Measurements from ENCODE around the gene SF1. TPM values are rescaled to one million over a fixed set of nuclear protein-coding genes. Genes with fewer than 3 reads are reported as not detected.
A peak's percentile ranks its signal among the peaks of the same experiment; 100 is the strongest.

SF1 gene
- total RNA-seq, 1 experiment from 2014 or later = 386 TPM

GRCh38 chr11:64771861-64772260, 6.5 kb downstream of the SF1 start:
- no peak overlapping the region for H3K4me3 ChIP-seq (ENCODE audit: low read depth, low read length)
- Mint-ChIP-seq H3K9me3 (ENCODE audit: unreplicated experiment) (no peaks in the 10 kb centered on the region), H3K4me1 (ENCODE audit: low read depth, unreplicated experiment) (peaks cover 7% of the 10 kb centered on the region), H3K4me3 (ENCODE audit: unreplicated experiment) (no peak overlapping the region), H3K27me3 (ENCODE audit: insufficient read depth, unreplicated experiment) (no peaks in the 10 kb centered on the region), H3K27ac (ENCODE audit: unreplicated experiment) (no peak overlapping the region), H3K36me3 (ENCODE audit: insufficient read depth, unreplicated experiment) (peaks cover 100% of the 10 kb centered on the region)
- intact Hi-C loops (cut with micrococcal nuclease; ENCODE audit: unreplicated experiment) = loop anchor here (10.0 kb wide), 1 partner anchor 343 kb away; the partner anchor contains the start of genes TM7SF2 and ZNHIT2
- BruUV-seq (replicated peaks) = no TSS peak
- TF ChIP-seq, protein P1, sequence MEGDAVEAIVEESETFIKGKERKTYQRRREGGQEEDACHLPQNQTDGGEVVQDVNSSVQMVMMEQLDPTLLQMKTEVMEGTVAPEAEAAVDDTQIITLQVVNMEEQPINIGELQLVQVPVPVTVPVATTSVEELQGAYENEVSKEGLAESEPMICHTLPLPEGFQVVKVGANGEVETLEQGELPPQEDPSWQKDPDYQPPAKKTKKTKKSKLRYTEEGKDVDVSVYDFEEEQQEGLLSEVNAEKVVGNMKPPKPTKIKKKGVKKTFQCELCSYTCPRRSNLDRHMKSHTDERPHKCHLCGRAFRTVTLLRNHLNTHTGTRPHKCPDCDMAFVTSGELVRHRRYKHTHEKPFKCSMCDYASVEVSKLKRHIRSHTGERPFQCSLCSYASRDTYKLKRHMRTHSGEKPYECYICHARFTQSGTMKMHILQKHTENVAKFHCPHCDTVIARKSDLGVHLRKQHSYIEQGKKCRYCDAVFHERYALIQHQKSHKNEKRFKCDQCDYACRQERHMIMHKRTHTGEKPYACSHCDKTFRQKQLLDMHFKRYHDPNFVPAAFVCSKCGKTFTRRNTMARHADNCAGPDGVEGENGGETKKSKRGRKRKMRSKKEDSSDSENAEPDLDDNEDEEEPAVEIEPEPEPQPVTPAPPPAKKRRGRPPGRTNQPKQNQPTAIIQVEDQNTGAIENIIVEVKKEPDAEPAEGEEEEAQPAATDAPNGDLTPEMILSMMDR (IDR thresholded peaks at IDR 0.05; ENCODE audit: insufficient read depth in 1 of 2, low read depth in 1 of 2, low read length in 1 of 2, severe bottlenecking in 1 of 2, unreplicated experiment in 1 of 2) = no peak
- H3K36me3 ChIP-seq (ENCODE audit: control insufficient read depth, insufficient read depth, low read length) = peaks cover 39% of the 10 kb centered on the region
- H3K27me3 ChIP-seq (replicated peaks; ENCODE audit: control insufficient read depth, insufficient read depth, low read length) = no peaks in the 10 kb centered on the region
- POLR2A ChIA-PET = no interaction called here
- H3K4me1 ChIP-seq = peaks cover 8% of the 10 kb centered on the region
- CTCF ChIA-PET = no interaction called here
- DNase-seq = no peak
- H3K9me3 ChIP-seq = no peaks in the 10 kb centered on the region

DNA sequence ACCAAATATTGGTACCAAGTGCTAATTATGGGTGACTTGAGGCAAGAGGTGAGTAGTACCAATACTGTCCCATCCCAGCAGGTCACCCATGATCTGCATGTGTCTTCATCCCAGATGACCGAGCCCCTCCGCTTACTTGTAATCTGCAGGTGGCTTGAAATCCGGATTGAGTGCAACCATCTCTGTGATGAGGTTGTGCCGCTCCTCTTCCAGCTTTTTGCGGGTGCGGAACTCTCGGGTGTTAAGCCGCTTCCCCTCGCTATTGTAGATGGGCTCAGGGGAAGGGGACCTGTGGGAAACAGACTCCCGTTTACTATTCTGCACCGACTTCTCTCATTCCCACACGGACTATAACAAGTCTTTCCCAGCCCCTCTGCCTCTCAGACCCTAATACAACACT, 8.2 kb downstream of the SF1 start:
- POLR2A ChIA-PET = interaction anchor here (0.5 to 1.6 kb wide), 2 partner anchors 9 to 37 kb away, joined by 3 to 13 read pairs; no protein-coding TSS in a partner anchor

DNA sequence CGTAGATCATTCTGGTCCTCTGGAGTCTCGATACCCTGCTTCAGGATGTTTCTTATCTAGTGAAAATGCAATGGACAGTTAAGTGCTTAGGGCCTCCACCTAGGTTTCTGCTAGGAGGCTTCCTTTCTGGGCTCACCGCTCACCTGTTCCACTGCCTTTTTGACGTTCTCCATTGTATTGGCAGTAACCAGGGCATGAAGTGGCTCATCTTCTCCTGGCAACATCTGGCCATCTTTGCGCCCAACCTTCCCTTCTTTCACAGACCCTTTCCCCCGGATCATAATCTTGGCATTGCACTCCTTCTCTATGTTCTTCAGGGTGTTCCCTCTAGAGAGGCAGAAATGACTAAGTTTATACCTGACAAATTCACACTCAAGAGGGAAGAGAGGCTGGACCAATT, 9.1 kb downstream of the SF1 start:
- CTCF ChIA-PET = no interaction called here

More for the DNA sequence above, 8.2 kb downstream of the SF1 start:
- Histone ChIP-seq H3K36me3 (ENCODE audit: control insufficient read depth, insufficient read depth, low read length) (peaks cover 38% of the 10 kb centered on the region), H3K4me3 (ENCODE audit: low read depth, low read length) (no peak overlapping the region), H3K4me1 (no peaks in the 10 kb centered on the region), H3K27me3 (replicated peaks; ENCODE audit: control insufficient read depth, insufficient read depth, low read length) (no peaks in the 10 kb centered on the region), H3K9me3 (no peaks in the 10 kb centered on the region)
- Mint-ChIP-seq H3K4me3 (ENCODE audit: unreplicated experiment) (no peak overlapping the region), H3K9me3 (ENCODE audit: unreplicated experiment) (no peaks in the 10 kb centered on the region), H3K27ac (ENCODE audit: unreplicated experiment) (no peak overlapping the region), H3K27me3 (ENCODE audit: insufficient read depth, unreplicated experiment) (no peaks in the 10 kb centered on the region), H3K4me1 (ENCODE audit: low read depth, unreplicated experiment) (no peaks in the 10 kb centered on the region), H3K36me3 (ENCODE audit: insufficient read depth, unreplicated experiment) (peaks cover 100% of the 10 kb centered on the region)
- TF ChIP-seq, protein P1 (IDR thresholded peaks at IDR 0.05; ENCODE audit: insufficient read depth in 1 of 2, low read depth in 1 of 2, low read length in 1 of 2, severe bottlenecking in 1 of 2, unreplicated experiment in 1 of 2) = no peak
- BruUV-seq (replicated peaks) = no TSS peak
- intact Hi-C loops (cut with micrococcal nuclease; ENCODE audit: unreplicated experiment) = loop anchor here (10.0 kb wide), 1 partner anchor 345 kb away; the partner anchor contains the start of genes TM7SF2 and ZNHIT2
- CTCF ChIA-PET = no interaction called here
- DNase-seq = peak in 1 of 2 experiments; percentile 31

More for the DNA sequence above, 9.1 kb downstream of the SF1 start:
- BruUV-seq (replicated peaks) = no TSS peak
- Histone ChIP-seq H3K4me3 (ENCODE audit: low read depth, low read length) (no peak overlapping the region), H3K27me3 (replicated peaks; ENCODE audit: control insufficient read depth, insufficient read depth, low read length) (no peaks in the 10 kb centered on the region), H3K4me1 (no peaks in the 10 kb centered on the region), H3K9me3 (no peaks in the 10 kb centered on the region), H3K36me3 (ENCODE audit: control insufficient read depth, insufficient read depth, low read length) (peaks cover 40% of the 10 kb centered on the region)
- no peaks in the 10 kb centered on the region for H3K27me3 Mint-ChIP-seq (ENCODE audit: insufficient read depth, unreplicated experiment)
- TF ChIP-seq, protein P1 (IDR thresholded peaks at IDR 0.05; ENCODE audit: insufficient read depth in 1 of 2, low read depth in 1 of 2, low read length in 1 of 2, severe bottlenecking in 1 of 2, unreplicated experiment in 1 of 2) = no peak
- intact Hi-C loops (cut with micrococcal nuclease; ENCODE audit: unreplicated experiment) = no loop called here
- H3K27ac Mint-ChIP-seq (ENCODE audit: unreplicated experiment) = peak overlapping the region; percentile 2
- POLR2A ChIA-PET = interaction anchor here (1.6 kb wide), 1 partner anchor 10 kb away, joined by 13 read pairs; no protein-coding TSS in a partner anchor
- H3K4me3 Mint-ChIP-seq (ENCODE audit: unreplicated experiment) = no peak overlapping the region
- H3K36me3 Mint-ChIP-seq (ENCODE audit: insufficient read depth, unreplicated experiment) = peaks cover 100% of the 10 kb centered on the region
- no peak for DNase-seq
- no peaks in the 10 kb centered on the region for H3K9me3 Mint-ChIP-seq (ENCODE audit: unreplicated experiment)
- H3K4me1 Mint-ChIP-seq (ENCODE audit: low read depth, unreplicated experiment) = no peaks in the 10 kb centered on the region
